CD4-positive, CD25-positive, alpha-beta regulatory T cell (primary cell): ENCODE results near the gene TMBIM1. TPM values are rescaled to one million over a fixed set of nuclear protein-coding genes. Genes with fewer than 3 reads are reported as not detected.
A peak's percentile ranks its signal among the peaks of the same experiment; 100 is the strongest.

ENCODE experiments used
- ATAC-seq, 2 donors: fragments of 150-1000 bp; cut with Tn5 transposase; one replicate each; pipeline ENCODE4 v1.10.0; 2021; ENCODE audit warnings: low read depth in 2 of 2, moderate number of reproducible peaks in 2 of 2, moderate library complexity in 1 of 2
- DNase-seq, 3 donors: peaks; one replicate each; pipeline versions ENCODE4 v3.0.0 to v3.0.0-alpha.2; 2012 to 2022; ENCODE audit warnings: mixed read lengths in 1 of 3
- H3K27ac ChIP-seq: one replicate; pipeline ENCODE4 v1.7.0; 2013; ENCODE audit warnings: mild to moderate bottlenecking, low read length; ENCODE audit not compliant: insufficient read depth, poor library complexity, severe bottlenecking
- H3K27me3 ChIP-seq: one replicate; pipeline ENCODE4 v1.7.0; 2013; ENCODE audit warnings: low read length; ENCODE audit not compliant: control insufficient read depth, insufficient read depth
- H3K36me3 ChIP-seq: one replicate; pipeline ENCODE4 v1.7.0; 2013; ENCODE audit warnings: mild to moderate bottlenecking, low read length, moderate library complexity; ENCODE audit not compliant: control insufficient read depth, insufficient read depth
- H3K4me1 ChIP-seq: 2 replicates; pipeline ENCODE4 v1.7.0; 2013; ENCODE audit warnings: mild to moderate bottlenecking, low read length; ENCODE audit not compliant: insufficient read depth, control insufficient read depth, poor library complexity, severe bottlenecking
- H3K4me3 ChIP-seq: one replicate; pipeline ENCODE4 v1.7.0; 2013; ENCODE audit warnings: low read depth, mild to moderate bottlenecking, low read length, moderate library complexity
- H3K9me3 ChIP-seq, 2 experiments: 1 replicate in 1 of 2; 2 replicates in 1 of 2; pipeline ENCODE4 v1.7.0; 2013; ENCODE audit warnings: low read length in 2 of 2, mild to moderate bottlenecking in 1 of 2, moderate library complexity in 1 of 2; ENCODE audit not compliant: control insufficient read depth in 2 of 2
- H3K27ac Mint-ChIP-seq, 3 donors: one replicate each; pipeline ENCODE4 v1.8.0; 2020 to 2022; ENCODE audit warnings: mild to moderate bottlenecking in 3 of 3, mixed read lengths in 3 of 3, moderate library complexity in 2 of 3
- H3K27me3 Mint-ChIP-seq: one replicate; pipeline ENCODE4 v1.8.0; 2022; ENCODE audit warnings: mild to moderate bottlenecking, mixed read lengths
- H3K36me3 Mint-ChIP-seq: one replicate; pipeline ENCODE4 v1.8.0; 2020; ENCODE audit warnings: mixed read lengths
- H3K4me1 Mint-ChIP-seq, 4 donors: one replicate each; pipeline ENCODE4 v1.8.0; 2020 to 2022; ENCODE audit warnings: mixed read lengths in 4 of 4, mild to moderate bottlenecking in 1 of 4
- H3K4me3 Mint-ChIP-seq, 4 donors: one replicate each; pipeline ENCODE4 v1.8.0; 2020 to 2022; ENCODE audit warnings: mild to moderate bottlenecking in 4 of 4, mixed read lengths in 4 of 4, moderate library complexity in 3 of 4
- H3K9me3 Mint-ChIP-seq, 7 donors: one replicate each; pipeline ENCODE4 v1.8.0; 2020 to 2022; ENCODE audit warnings: mixed read lengths in 7 of 7, mild to moderate bottlenecking in 3 of 7, moderate library complexity in 2 of 7
- polyA plus RNA-seq, 4 donors: library from polyadenylated mRNA; unstranded; fragments of 300-500 nt; fragmentation: Illumina TruSeq; gene quantifications; one replicate each; pipeline ENCODE4 v1.2.3, GENCODE V29; 2021
- total RNA-seq: library from RNA; stranded (reverse); gene quantifications from one replicate; pipeline ENCODE4 v1.2.3, GENCODE V29; 2022

Gene TMBIM1
- total and polyA plus RNA-seq, 5 donors from 2014 or later, result 96.4 to 180 (median 162) TPM

GRCh38 chr2:218329826-218330593 lies 37.7 kb upstream of the TMBIM1 start:
- ATAC-seq, result peak in 1 of 2 donors; percentile 13
- H3K27ac Mint-ChIP-seq, result no peak overlapping the region

GRCh38 chr2:218329027-218329825 lies 36.9 kb upstream of the TMBIM1 start:
- Histone ChIP-seq H3K36me3 (no peaks in the 10 kb centered on the region), H3K4me1 (peaks cover 4% of the 10 kb centered on the region), H3K27me3 (no peaks in the 10 kb centered on the region), H3K4me3 (no peak overlapping the region), H3K27ac (no peak overlapping the region), H3K9me3 (no peaks in the 10 kb centered on the region)
- DNase-seq (no peak), ATAC-seq (peak in 1 of 2 donors; percentile 30)
- Mint-ChIP-seq H3K4me1 (peaks cover 0 to 12% (median 2%) of the 10 kb centered on the region in 4 donors), H3K9me3 (peaks cover 0 to 1% (median 0%) of the 10 kb centered on the region in 7 donors), H3K27ac (no peak overlapping the region), H3K36me3 (no peaks in the 10 kb centered on the region), H3K4me3 (peak overlapping the region in 1 of 4 donors; percentile 35), H3K27me3 (peaks cover 8% of the 10 kb centered on the region)

More at GRCh38 chr2:218329826-218330593, 37.7 kb upstream of the TMBIM1 start:
- H3K27me3 Mint-ChIP-seq, result peaks cover 4% of the 10 kb centered on the region
- Histone ChIP-seq H3K9me3 (no peaks in the 10 kb centered on the region), H3K4me1 (peaks cover 4% of the 10 kb centered on the region), H3K36me3 (no peaks in the 10 kb centered on the region), H3K27me3 (no peaks in the 10 kb centered on the region), H3K27ac (no peak overlapping the region), H3K4me3 (no peak overlapping the region)
- H3K4me1 Mint-ChIP-seq, result peaks cover 0 to 11% (median 1%) of the 10 kb centered on the region in 4 donors
- no peak for DNase-seq
- peaks cover 0 to 1% (median 0%) of the 10 kb centered on the region in 7 donors for H3K9me3 Mint-ChIP-seq
- peak overlapping the region in 1 of 4 donors; percentile 35 for H3K4me3 Mint-ChIP-seq
- no peaks in the 10 kb centered on the region for H3K36me3 Mint-ChIP-seq

GRCh38 chr2:218328294-218328693 lies 36.0 kb upstream of the TMBIM1 start:
- Histone ChIP-seq H3K27me3 (no peaks in the 10 kb centered on the region), H3K27ac (no peak overlapping the region), H3K4me3 (no peak overlapping the region), H3K36me3 (no peaks in the 10 kb centered on the region), H3K9me3 (no peaks in the 10 kb centered on the region), H3K4me1 (peaks cover 13% of the 10 kb centered on the region)
- peaks cover 16% of the 10 kb centered on the region for H3K27me3 Mint-ChIP-seq
- peaks cover 0 to 1% (median 0%) of the 10 kb centered on the region in 7 donors for H3K9me3 Mint-ChIP-seq
- H3K4me1 Mint-ChIP-seq, result peaks cover 0 to 21% (median 7%) of the 10 kb centered on the region in 4 donors
- peak overlapping the region in 1 of 4 donors; percentile 20 for H3K4me3 Mint-ChIP-seq
- no peak for DNase-seq
- peak overlapping the region in 1 of 3 donors; percentile 45 for H3K27ac Mint-ChIP-seq
- no peak for ATAC-seq
- no peaks in the 10 kb centered on the region for H3K36me3 Mint-ChIP-seq

- DNase-seq (no peak), ATAC-seq (no peak)
- no peak overlapping the region for H3K4me3 ChIP-seq
- no peaks in the 10 kb centered on the region for H3K9me3 ChIP-seq
- Mint-ChIP-seq H3K4me1 (peaks cover 0 to 21% (median 7%) of the 10 kb centered on the region in 4 donors), H3K36me3 (no peaks in the 10 kb centered on the region), H3K27ac (peak overlapping the region in 2 of 3 donors; percentile 6 to 45), H3K4me3 (peak overlapping the region in 1 of 4 donors; percentile 20), H3K27me3 (peaks cover 17% of the 10 kb centered on the region), H3K9me3 (no peaks in the 10 kb centered on the region)
- H3K27me3 ChIP-seq, result no peaks in the 10 kb centered on the region
- peaks cover 18% of the 10 kb centered on the region for H3K4me1 ChIP-seq
- H3K36me3 ChIP-seq, result no peaks in the 10 kb centered on the region
- H3K27ac ChIP-seq, result no peak overlapping the region
These were observed 35.3 kb upstream of the TMBIM1 start for GRCh38 chr2:218327451-218328210.

- no peak for DNase-seq
- peaks cover 17% of the 10 kb centered on the region for H3K27me3 Mint-ChIP-seq
- H3K4me1 ChIP-seq, result peaks cover 19% of the 10 kb centered on the region
- no peak for ATAC-seq
- peak overlapping the region in 1 of 4 donors; percentile 17 for H3K4me3 Mint-ChIP-seq
- H3K36me3 Mint-ChIP-seq, result no peaks in the 10 kb centered on the region
- no peaks in the 10 kb centered on the region for H3K27me3 ChIP-seq
- no peak overlapping the region for H3K27ac ChIP-seq
- no peaks in the 10 kb centered on the region for H3K36me3 ChIP-seq
- H3K4me1 Mint-ChIP-seq, result peaks cover 0 to 32% (median 14%) of the 10 kb centered on the region in 4 donors
- no peaks in the 10 kb centered on the region for H3K9me3 ChIP-seq
- H3K27ac Mint-ChIP-seq, result peak overlapping the region in 2 of 3 donors; percentile 20 to 26
- H3K9me3 Mint-ChIP-seq, result no peaks in the 10 kb centered on the region
- H3K4me3 ChIP-seq, result no peak overlapping the region
These were observed 34.0 kb upstream of the TMBIM1 start for GRCh38 chr2:218326315-218326714.

- H3K27me3 Mint-ChIP-seq, result peaks cover 17% of the 10 kb centered on the region
- H3K4me3 Mint-ChIP-seq, result peak overlapping the region in 2 of 4 donors; percentile 17 to 75
- Histone ChIP-seq H3K4me3 (no peak overlapping the region), H3K36me3 (no peaks in the 10 kb centered on the region), H3K4me1 (peaks cover 19% of the 10 kb centered on the region), H3K9me3 (no peaks in the 10 kb centered on the region), H3K27me3 (no peaks in the 10 kb centered on the region), H3K27ac (no peak overlapping the region)
- H3K9me3 Mint-ChIP-seq, result no peaks in the 10 kb centered on the region
- no peak for ATAC-seq
- no peaks in the 10 kb centered on the region for H3K36me3 Mint-ChIP-seq
- no peak for DNase-seq
- peak overlapping the region in 1 of 3 donors; percentile 20 for H3K27ac Mint-ChIP-seq
- H3K4me1 Mint-ChIP-seq, result peaks cover 0 to 38% (median 16%) of the 10 kb centered on the region in 4 donors
These were observed 33.4 kb upstream of the TMBIM1 start for GRCh38 chr2:218325566-218326160.
